Keratinocyte (primary cell): ENCODE results near the gene ZNF581. TPM values are rescaled to one million over a fixed set of nuclear protein-coding genes. Genes with fewer than 3 reads are reported as not detected.

ENCODE experiments used
- DNase-seq: peaks from one replicate; pipeline ENCODE4 v3.0.0-alpha.2; 2011; ENCODE audit warnings: low read depth, missing footprints, low spot score
- FAIRE-seq: peaks from 2 replicates; lab custom pipeline; 2011; peaks lifted over from hg19 to GRCh38; lab: Jason Lieb, UNC
- H2AFZ ChIP-seq: 2 replicates; pipeline ENCODE4 v1.6.0; 2012; ENCODE audit warnings: low read length, control low read depth, inconsistent platforms; ENCODE audit not compliant: control insufficient read depth
- H3K27ac ChIP-seq: 2 replicates; pipeline ENCODE4 v1.5.1; 2011; ENCODE audit warnings: low read length; ENCODE audit not compliant: control insufficient read depth, insufficient read depth
- H3K27me3 ChIP-seq: 3 replicates; pipeline ENCODE4 v1.6.0; 2011; ENCODE audit warnings: low read length; ENCODE audit not compliant: control insufficient read depth, insufficient read depth; ENCODE audit errors: extremely low read depth
- H3K36me3 ChIP-seq, 2 experiments: 2 replicates in 1 of 2; 3 replicates in 1 of 2; pipeline ENCODE4 v1.5.1; 2011; ENCODE audit warnings: low read length in 2 of 2, mild to moderate bottlenecking in 1 of 2; ENCODE audit not compliant: control insufficient read depth in 2 of 2, insufficient read depth in 2 of 2; ENCODE audit errors: extremely low read depth in 1 of 2
- H3K4me1 ChIP-seq: 3 replicates; pipeline ENCODE4 v1.5.1; 2011; ENCODE audit warnings: low read length; ENCODE audit not compliant: control insufficient read depth, insufficient read depth; ENCODE audit errors: extremely low read depth
- H3K4me2 ChIP-seq: 3 replicates; pipeline ENCODE4 v1.6.0; 2011; ENCODE audit warnings: low read depth, low read length; ENCODE audit not compliant: control insufficient read depth, insufficient read depth; ENCODE audit errors: extremely low read depth
- H3K4me3 ChIP-seq, 3 experiments: fragments of 200-600 bp in 1 of 3; sonication (generic) in 1 of 3; 2 replicates in 2 of 3; 3 replicates in 1 of 3; pipeline ENCODE4 v1.5.1; 2011 to 2016; ENCODE audit warnings: low read length in 3 of 3, mild to moderate bottlenecking in 3 of 3, control low read depth in 2 of 3, inconsistent platforms in 1 of 3, low read depth in 1 of 3, mixed read lengths in 1 of 3, mixed run types in 1 of 3, moderate library complexity in 1 of 3; ENCODE audit not compliant: control insufficient read depth in 2 of 3, insufficient read depth in 2 of 3; ENCODE audit errors: extremely low read depth in 1 of 3
- H3K79me2 ChIP-seq: 2 replicates; pipeline ENCODE4 v1.6.0; 2012; ENCODE audit warnings: low read length; ENCODE audit not compliant: control insufficient read depth, insufficient read depth
- H3K9ac ChIP-seq: 3 replicates; pipeline ENCODE4 v1.6.0; 2011; ENCODE audit warnings: low read length; ENCODE audit not compliant: control insufficient read depth, insufficient read depth; ENCODE audit errors: extremely low read depth
- H3K9me1 ChIP-seq: 3 replicates; pipeline ENCODE4 v1.6.0; 2011; ENCODE audit warnings: low read length; ENCODE audit not compliant: control insufficient read depth, insufficient read depth; ENCODE audit errors: extremely low read depth
- H3K9me3 ChIP-seq: 2 replicates; pipeline ENCODE4 v1.5.1; 2012; ENCODE audit warnings: low read depth, low read length; ENCODE audit not compliant: control insufficient read depth
- H4K20me1 ChIP-seq: 3 replicates; pipeline ENCODE4 v1.6.0; 2011; ENCODE audit warnings: low read length; ENCODE audit not compliant: control insufficient read depth, insufficient read depth; ENCODE audit errors: extremely low read depth
- EZH2 ChIP-seq: IDR thresholded peaks from one replicate; pipeline ENCODE4 v1.6.1; 2012; ENCODE audit warnings: inconsistent platforms, mild to moderate bottlenecking, low read length, moderate library complexity
- dilution Hi-C: fragments of 300-500 bp; cut with MboI; formaldehyde crosslinking; loops from one replicate; pipeline ENCODE4 v1.7.0; 2020; ENCODE audit warnings: low sequenced_read_pairs; ENCODE audit not compliant: extremely low pct_ligation_motif_present
- polyA plus RNA-seq, 5 experiments: library from polyadenylated mRNA; depleted of rRNA in 3 of 5; stranded (reverse) in 3 of 5; stranded (forward) in 1 of 5; unstranded in 1 of 5; fragments of >200 nt; gene quantifications; 1 replicate in 1 of 5; 2 replicates in 3 of 5; 3 replicates in 1 of 5; pipeline versions ENCODE4 v1.2.1 to v1.2.3, GENCODE V29; 2011 to 2012; ENCODE audit warnings: missing spikeins in 2 of 5, low read depth in 1 of 5, low replicate concordance in 1 of 5
- TF ChIP-seq, protein P1 (sequence below), 3 experiments: IDR thresholded peaks in 1 of 3; conservative IDR thresholded peaks in 1 of 3; optimal IDR thresholded peaks in 1 of 3; 2 replicates in 2 of 3; 3 replicates in 1 of 3; pipeline versions ENCODE3 to v1.5.1; 2011; ENCODE audit warnings: low read length in 3 of 3, mild to moderate bottlenecking in 3 of 3, moderate library complexity in 2 of 3, control low read depth in 1 of 3, inconsistent platforms in 1 of 3; ENCODE audit not compliant: insufficient read depth in 2 of 3; ENCODE audit errors: extremely low read depth in 1 of 3

The ZNF581 gene
- polyA plus RNA-seq, 1 donor (not counting 4 experiments of a cell fraction or from before 2014, with no cell fraction given), result 14.8 TPM

GRCh38 chr19:55599468-55599841 lies 44.0 kb upstream of the ZNF581 start, which contains the start of gene FIZ1:
TSS of gene FIZ1 (minus strand) at chr19:55599517. CDS start at chr19:55597865, 1,652 bp downstream.
- Histone ChIP-seq H3K9ac (peak within 1 kb of the TSS; percentile 95), H3K79me2 (no peaks in the 10 kb centered on the region), H3K9me3 (no peaks in the 10 kb centered on the region), H3K27ac (peak within 1 kb of the TSS; percentile 97), H4K20me1 (no peaks in the 10 kb centered on the region), H3K27me3 (no peaks in the 10 kb centered on the region), H3K9me1 (no peaks in the 10 kb centered on the region), H3K4me3 (peak within 1 kb of the TSS; percentile 57 to 75 (median 72)), H3K4me2 (peak within 1 kb of the TSS; percentile 72), H2AFZ (peak within 1 kb of the TSS; percentile 95), H3K4me1 (peaks cover 11% of the 10 kb centered on the region), H3K36me3 (peaks cover 5 to 9% of the 10 kb centered on the region in 2 experiments)
- dilution Hi-C loops, result no loop called here
- TF ChIP-seq EZH2, result no peak
- TF ChIP-seq, protein P1, sequence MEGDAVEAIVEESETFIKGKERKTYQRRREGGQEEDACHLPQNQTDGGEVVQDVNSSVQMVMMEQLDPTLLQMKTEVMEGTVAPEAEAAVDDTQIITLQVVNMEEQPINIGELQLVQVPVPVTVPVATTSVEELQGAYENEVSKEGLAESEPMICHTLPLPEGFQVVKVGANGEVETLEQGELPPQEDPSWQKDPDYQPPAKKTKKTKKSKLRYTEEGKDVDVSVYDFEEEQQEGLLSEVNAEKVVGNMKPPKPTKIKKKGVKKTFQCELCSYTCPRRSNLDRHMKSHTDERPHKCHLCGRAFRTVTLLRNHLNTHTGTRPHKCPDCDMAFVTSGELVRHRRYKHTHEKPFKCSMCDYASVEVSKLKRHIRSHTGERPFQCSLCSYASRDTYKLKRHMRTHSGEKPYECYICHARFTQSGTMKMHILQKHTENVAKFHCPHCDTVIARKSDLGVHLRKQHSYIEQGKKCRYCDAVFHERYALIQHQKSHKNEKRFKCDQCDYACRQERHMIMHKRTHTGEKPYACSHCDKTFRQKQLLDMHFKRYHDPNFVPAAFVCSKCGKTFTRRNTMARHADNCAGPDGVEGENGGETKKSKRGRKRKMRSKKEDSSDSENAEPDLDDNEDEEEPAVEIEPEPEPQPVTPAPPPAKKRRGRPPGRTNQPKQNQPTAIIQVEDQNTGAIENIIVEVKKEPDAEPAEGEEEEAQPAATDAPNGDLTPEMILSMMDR (optimal IDR thresholded peaks at IDR 0.05 in 1 of 3, IDR thresholded peaks at IDR 0.05 in 1 of 3, conservative IDR thresholded peaks at IDR 0.05 in 1 of 3; ENCODE audit: extremely low read depth in 1 of 3, insufficient read depth in 2 of 3, low read length in 3 of 3), result no peak
- FAIRE-seq, result no peak
- peak; percentile 94 for DNase-seq

- Histone ChIP-seq H3K9ac (peak within 1 kb of the TSS; percentile 95), H3K36me3 (peaks cover 5 to 9% of the 10 kb centered on the region in 2 experiments), H2AFZ (peak within 1 kb of the TSS; percentile 95), H4K20me1 (no peaks in the 10 kb centered on the region), H3K4me1 (peaks cover 15% of the 10 kb centered on the region), H3K9me3 (no peaks in the 10 kb centered on the region), H3K4me3 (peak within 1 kb of the TSS; percentile 57 to 75 (median 72)), H3K79me2 (no peaks in the 10 kb centered on the region), H3K4me2 (peak within 1 kb of the TSS; percentile 85), H3K9me1 (no peaks in the 10 kb centered on the region), H3K27ac (peak within 1 kb of the TSS; percentile 97), H3K27me3 (no peaks in the 10 kb centered on the region)
- dilution Hi-C loops, result no loop called here
- DNase-seq (no peak), FAIRE-seq (peak; percentile 9)
- TF ChIP-seq, protein P1 (optimal IDR thresholded peaks at IDR 0.05 in 1 of 3, IDR thresholded peaks at IDR 0.05 in 1 of 3, conservative IDR thresholded peaks at IDR 0.05 in 1 of 3; ENCODE audit: extremely low read depth in 1 of 3, insufficient read depth in 2 of 3, low read length in 3 of 3), result no peak
- no peak for TF ChIP-seq EZH2
These were observed 43.4 kb upstream of the ZNF581 start, which contains the start of gene ZNF524 for GRCh38 chr19:55599842-55600661. TSS of gene ZNF524 (plus strand) at chr19:55600288. CDS start at chr19:55602113, 1,825 bp downstream.
